GM13977 (cell line): ENCODE results near the gene TSEN34.
"Not testable (repeated sequence)": the region's sequence is repeated elsewhere in the genome, so short reads cannot be mapped to it uniquely, and the experiment has no call there.

ENCODE experiments used
- DNase-seq: peaks from one replicate; pipeline ENCODE4 v3.0.0; 2012; ENCODE audit warnings: low spot score
- CTCF ChIP-seq: IDR thresholded peaks from 2 replicates; pipeline ENCODE4 v1.5.1; 2012; ENCODE audit warnings: mild to moderate bottlenecking, control low read depth; ENCODE audit not compliant: insufficient read depth; ENCODE audit errors: extremely low read depth, missing control alignments
- in situ Hi-C: fragments of 300-500 bp; cut with MboI; formaldehyde crosslinking; loops from one replicate; pipeline ENCODE4 v1.12.0; 2022; ENCODE audit warnings: low sequenced_read_pairs, low pct_unique_long_range_greater_than_20kb, mixed read lengths, inconsistent platforms; ENCODE audit not compliant: unreplicated experiment

TSEN34 gene

DNA sequence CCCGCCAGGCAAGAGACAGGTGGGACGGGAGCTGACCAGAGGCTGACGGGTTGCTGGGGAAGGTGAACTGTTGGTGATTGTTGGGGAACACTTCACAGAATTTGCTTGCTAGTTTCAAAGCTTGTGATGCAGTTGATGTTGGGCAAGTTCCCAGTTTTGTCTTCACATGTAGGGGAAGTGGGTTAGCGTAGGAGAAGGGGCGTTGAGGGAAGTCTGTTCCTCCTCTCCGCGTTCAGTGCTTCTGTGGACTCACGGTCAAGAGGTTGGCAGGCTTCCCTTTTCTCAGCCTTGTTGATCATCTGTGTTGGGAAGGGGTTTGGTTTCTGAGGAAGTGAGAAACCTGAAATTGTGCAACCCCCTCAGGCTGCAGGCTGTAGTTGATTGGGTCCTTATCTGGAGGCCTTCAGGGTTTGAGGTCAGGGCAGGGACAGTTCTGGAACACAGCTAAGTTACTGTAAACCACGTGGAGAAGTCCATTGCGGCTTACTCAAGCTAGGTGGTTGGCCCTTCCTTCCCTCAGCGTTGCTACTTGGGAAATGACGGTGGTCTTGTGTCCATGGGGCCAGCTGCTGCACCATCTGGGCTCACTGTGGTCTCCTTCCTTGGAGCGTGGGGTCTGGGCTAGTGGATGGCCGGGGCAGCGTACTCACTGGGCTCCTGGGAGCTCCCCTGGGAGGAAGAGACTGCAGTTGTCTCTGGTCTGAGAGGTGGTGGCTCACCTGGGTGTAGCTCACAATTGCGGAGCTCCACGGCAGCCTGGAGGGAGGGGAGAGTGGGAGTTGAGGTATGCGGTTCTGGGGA, 17.1 kb downstream of the TSEN34 start:
- no peak for TF ChIP-seq CTCF
- peak; percentile 61 for DNase-seq
- in situ Hi-C loops: no loop called here

DNA sequence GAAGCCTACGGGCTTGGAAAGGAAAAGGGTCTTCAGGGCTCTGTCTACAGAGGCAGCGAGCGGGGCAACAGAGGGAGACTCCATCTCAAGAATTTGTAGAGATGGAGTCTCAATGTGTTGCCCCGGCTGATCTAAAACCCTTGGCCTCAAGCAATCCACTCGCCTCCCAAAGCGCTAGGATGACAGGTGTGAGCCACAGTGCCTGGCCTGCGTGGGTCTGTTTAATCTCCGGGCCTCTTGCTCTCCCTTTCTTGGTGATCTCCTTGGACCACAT, 17.6 kb downstream of the TSEN34 start:
- DNase-seq: no peak
- TF ChIP-seq CTCF: no peak
- in situ Hi-C loops: no loop called here

DNA sequence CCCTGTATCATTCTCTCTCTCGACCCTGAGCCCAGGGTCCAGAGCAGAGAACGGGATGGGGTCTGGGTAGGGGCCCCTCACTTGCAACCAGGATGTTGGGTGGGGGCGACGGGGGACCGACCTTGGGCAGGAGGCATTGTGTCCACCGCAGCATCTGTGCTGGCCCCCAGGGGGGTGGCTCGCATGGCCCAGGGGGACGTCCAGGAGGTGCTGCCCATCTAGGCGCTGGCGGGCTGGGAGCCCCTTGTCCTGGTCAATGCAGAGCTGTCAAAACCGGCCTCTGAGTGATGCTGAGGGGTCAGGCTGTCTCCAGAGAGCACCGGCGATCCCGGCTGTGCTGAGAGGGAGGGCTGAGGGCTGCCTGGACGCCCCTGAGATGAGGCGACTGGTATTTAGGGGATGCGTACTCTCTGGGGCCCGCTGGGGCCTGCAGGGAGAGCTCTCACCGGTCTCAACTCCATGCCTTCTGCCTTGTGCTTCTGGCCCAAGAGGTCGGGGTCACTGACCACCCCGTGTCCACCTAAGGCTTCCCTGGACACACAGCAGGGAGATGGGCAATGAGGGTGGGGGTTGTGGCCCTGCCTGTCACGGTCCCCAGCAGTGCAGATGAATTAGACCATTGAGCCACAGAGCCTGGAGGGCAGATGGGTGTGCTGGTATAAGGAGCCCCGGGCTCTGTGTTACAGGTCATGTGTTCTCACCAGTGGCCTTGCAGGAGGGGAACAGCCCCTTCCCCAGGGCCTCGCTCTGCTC, 18.1 kb downstream of the TSEN34 start:
- in situ Hi-C loops: no loop called here
- no peak for TF ChIP-seq CTCF
- DNase-seq: no peak

GRCh38 chr19:54209811-54210494, 18.8 kb downstream of the TSEN34 start:
- DNase-seq: no peak
- no peak for TF ChIP-seq CTCF
- in situ Hi-C loops: no loop called here

DNA sequence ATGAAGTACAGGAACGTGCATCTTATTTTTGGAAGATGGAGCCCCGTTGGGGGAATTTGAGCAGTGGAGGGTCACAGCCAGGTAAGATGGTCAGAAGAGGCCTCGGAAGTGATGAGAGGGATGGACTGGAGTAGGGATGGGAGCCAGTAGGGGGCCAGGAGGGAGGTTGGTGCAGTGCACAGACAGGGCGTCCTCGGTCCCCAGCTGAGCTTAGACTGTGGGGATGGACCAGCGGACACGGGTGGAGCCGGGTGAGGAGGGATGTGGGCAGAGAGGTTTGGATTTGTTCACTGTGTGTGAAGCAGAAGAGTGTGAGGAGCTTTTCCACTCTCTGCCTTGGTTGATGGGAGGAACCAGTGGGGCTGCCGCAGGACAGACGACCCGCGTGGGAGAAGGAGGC, 20.1 kb downstream of the TSEN34 start:
- no peak for TF ChIP-seq CTCF
- DNase-seq: no peak
- in situ Hi-C loops: no loop called here

- in situ Hi-C loops, DNase-seq: not testable (repeated sequence)
These were observed 23.1 kb downstream of the TSEN34 start for GRCh38 chr19:54214217-54214616.

DNA sequence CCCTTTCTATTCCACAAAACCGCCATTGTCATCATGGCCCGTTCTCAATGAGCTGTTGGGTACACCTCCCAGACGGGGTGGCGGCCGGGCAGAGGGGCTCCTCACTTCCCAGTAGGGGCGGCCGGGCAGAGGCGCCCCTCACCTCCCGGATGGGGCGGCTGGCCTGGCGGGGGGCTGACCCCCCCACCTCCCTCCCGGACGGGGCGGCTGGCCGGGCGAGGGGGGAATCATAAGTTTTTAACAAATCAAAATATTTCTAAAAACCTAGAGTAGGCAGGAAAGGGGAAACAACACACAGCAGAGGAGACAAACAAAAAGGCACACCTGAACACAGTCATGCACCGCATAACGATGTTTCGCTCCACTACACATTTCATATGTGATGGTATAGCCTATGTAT, 23.6 kb downstream of the TSEN34 start:
- in situ Hi-C loops, DNase-seq: not testable (repeated sequence)
